Thyroid gland (tissue), 4 donors: Measurements from ENCODE around the gene SERPINA3. TPM values are rescaled to one million over a fixed set of nuclear protein-coding genes. Genes with fewer than 3 reads are reported as not detected.
"Not testable (repeated sequence)": the region's sequence is repeated elsewhere in the genome, so short reads cannot be mapped to it uniquely, and the experiment has no call there.

Experiments used
- DNase-seq, 2 donors: peaks; one replicate each; pipeline ENCODE4 v3.0.0-alpha.2; 2019
- H3K27ac ChIP-seq, 3 donors: fragments of 200-600 bp; sonication (generic); 1 replicate in 2 of 3; 2 replicates in 1 of 3; pipeline ENCODE4 v1.5.1; 2016 to 2019; ENCODE audit warnings: mild to moderate bottlenecking in 1 of 3, moderate library complexity in 1 of 3
- H3K27me3 ChIP-seq: fragments of 200-600 bp; sonication (generic); one replicate; pipeline ENCODE4 v1.5.1; 2019
- H3K36me3 ChIP-seq, 2 donors: fragments of 200-600 bp; sonication (generic); one replicate each; pipeline ENCODE4 v1.5.1; 2016 to 2019
- H3K4me1 ChIP-seq, 2 donors: fragments of 200-600 bp; sonication (generic); one replicate each; pipeline ENCODE4 v1.5.1; 2017 to 2019
- H3K4me3 ChIP-seq, 3 donors: fragments of 200-600 bp; sonication (generic); replicated peaks in 1 of 3; 1 replicate in 2 of 3; 2 replicates in 1 of 3; pipeline ENCODE4 v1.5.1; 2016; ENCODE audit warnings: mild to moderate bottlenecking in 1 of 3
- H3K9me3 ChIP-seq: fragments of 200-600 bp; sonication (generic); one replicate; pipeline ENCODE4 v1.5.1; 2017
- POLR2A ChIP-seq, 2 donors: fragments of 450-650 bp; IDR thresholded peaks; one replicate each; pipeline ENCODE4 v1.6.1; 2017; ENCODE audit warnings: antibody characterized with exemption in 2 of 2, mild to moderate bottlenecking in 2 of 2, moderate library complexity in 1 of 2
- WGBS, 2 donors: methylation state at CpG; one replicate each; pipeline ENCODE4 v1.1.5; 2017; 5-methylcytosine and 5-hydroxymethylcytosine counted together
- intact Hi-C: fragments of 100-400 bp; cut with DNase I; formaldehyde crosslinking; loops from one replicate; pipeline ENCODE4 v1.15.1; 2023
- total RNA-seq, 4 donors: library from RNA; depleted of rRNA; stranded (reverse); fragments of >200 nt; gene quantifications; one replicate each; pipeline ENCODE4 v1.2.3, GENCODE V29; 2016
- TF ChIP-seq, protein P1 (sequence below), 6 experiments: fragments of 200-600 bp in 3 of 6; fragments of 450-650 bp in 3 of 6; sonication (generic) in 3 of 6; IDR thresholded peaks; one replicate each; pipeline ENCODE4 v1.5.1; 2016 to 2019; ENCODE audit warnings: antibody characterized with exemption in 6 of 6, mild to moderate bottlenecking in 2 of 6, inconsistent platforms in 1 of 6, moderate library complexity in 1 of 6

Gene SERPINA3
- total RNA-seq, 4 donors from 2014 or later = 16.3 to 200 (median 91.1) TPM

DNA sequence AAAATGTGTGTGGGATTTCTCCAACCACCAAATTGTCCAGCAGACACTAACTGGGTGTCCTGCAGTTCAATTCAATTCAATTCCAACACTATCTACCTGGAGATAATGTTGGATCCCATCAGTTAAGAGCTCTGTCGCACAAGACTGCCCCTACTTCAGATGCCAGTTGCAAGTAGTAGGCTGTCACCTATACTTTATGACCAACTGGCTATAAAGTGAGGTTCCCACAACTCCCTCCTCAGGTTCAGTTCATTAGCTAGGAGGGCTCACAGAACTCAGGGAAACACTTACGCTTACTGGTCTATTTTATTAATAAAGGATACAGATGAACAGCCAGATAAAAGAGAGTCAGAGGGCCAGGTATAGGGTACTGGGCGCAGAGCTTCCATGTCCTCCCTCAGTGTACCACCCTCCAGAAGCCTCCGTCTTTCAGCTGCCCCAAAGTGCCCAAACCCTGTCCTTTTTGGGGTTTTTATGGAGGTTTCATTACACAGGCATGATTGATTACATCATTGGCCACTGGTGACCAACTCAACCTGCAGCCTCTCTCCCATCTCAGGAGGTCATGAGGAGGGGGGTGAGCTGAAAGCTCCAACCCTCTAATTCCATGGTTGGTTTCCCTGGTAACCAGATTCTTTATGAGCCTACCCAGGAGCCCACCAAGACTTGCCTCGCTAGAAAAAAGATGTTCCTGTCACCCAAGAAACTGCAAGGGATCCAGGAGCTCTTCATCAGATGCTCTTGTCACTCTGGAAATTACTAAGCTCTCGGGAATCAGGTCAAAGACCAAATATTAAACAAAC, 38.5 kb upstream of the SERPINA3 start:
- H3K4me3 ChIP-seq = no peak overlapping the region
- H3K4me1 ChIP-seq = no peaks in the 10 kb centered on the region
- H3K27me3 ChIP-seq = no peaks in the 10 kb centered on the region
- H3K9me3 ChIP-seq = no peaks in the 10 kb centered on the region
- 86 to 91% methylated on average over 6 of the region's 6 CpGs for WGBS, 2 donors
- TF ChIP-seq, protein P1, sequence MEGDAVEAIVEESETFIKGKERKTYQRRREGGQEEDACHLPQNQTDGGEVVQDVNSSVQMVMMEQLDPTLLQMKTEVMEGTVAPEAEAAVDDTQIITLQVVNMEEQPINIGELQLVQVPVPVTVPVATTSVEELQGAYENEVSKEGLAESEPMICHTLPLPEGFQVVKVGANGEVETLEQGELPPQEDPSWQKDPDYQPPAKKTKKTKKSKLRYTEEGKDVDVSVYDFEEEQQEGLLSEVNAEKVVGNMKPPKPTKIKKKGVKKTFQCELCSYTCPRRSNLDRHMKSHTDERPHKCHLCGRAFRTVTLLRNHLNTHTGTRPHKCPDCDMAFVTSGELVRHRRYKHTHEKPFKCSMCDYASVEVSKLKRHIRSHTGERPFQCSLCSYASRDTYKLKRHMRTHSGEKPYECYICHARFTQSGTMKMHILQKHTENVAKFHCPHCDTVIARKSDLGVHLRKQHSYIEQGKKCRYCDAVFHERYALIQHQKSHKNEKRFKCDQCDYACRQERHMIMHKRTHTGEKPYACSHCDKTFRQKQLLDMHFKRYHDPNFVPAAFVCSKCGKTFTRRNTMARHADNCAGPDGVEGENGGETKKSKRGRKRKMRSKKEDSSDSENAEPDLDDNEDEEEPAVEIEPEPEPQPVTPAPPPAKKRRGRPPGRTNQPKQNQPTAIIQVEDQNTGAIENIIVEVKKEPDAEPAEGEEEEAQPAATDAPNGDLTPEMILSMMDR (IDR thresholded peaks at IDR 0.05) = no peak
- TF ChIP-seq POLR2A (IDR thresholded peaks at IDR 0.05) = no peak
- H3K36me3 ChIP-seq = no peaks in the 10 kb centered on the region
- no peak overlapping the region for H3K27ac ChIP-seq
- DNase-seq = no peak
- intact Hi-C loops = no loop called here

DNA sequence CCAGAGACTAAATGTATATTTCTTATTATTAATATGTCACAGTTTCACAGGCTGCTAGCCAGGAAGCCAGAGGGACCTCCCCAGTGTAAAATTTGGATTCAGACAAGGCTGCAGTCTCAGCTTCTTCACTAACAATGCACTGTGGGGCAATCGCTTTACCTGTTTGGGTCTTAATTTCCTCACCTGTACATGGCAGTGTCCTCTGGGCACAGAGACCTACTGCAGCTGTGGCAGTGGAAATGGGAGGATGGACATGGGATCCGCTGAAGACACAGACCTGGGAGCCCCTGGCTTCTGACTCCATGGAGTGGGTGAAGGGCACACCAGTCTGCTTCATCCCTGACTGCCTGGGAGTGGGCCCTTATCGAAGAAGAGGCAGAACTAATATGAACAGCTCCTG, 37.9 kb upstream of the SERPINA3 start:
- no peak overlapping the region for H3K4me3 ChIP-seq
- no peaks in the 10 kb centered on the region for H3K4me1 ChIP-seq
- no peaks in the 10 kb centered on the region for H3K9me3 ChIP-seq
- no peaks in the 10 kb centered on the region for H3K27me3 ChIP-seq
- TF ChIP-seq, protein P1 (IDR thresholded peaks at IDR 0.05) = no peak
- TF ChIP-seq POLR2A (IDR thresholded peaks at IDR 0.05) = no peak
- 80 to 93% methylated on average over 3 of the region's 3 CpGs for WGBS, 2 donors
- H3K27ac ChIP-seq = no peak overlapping the region
- intact Hi-C loops = no loop called here
- DNase-seq = no peak
- H3K36me3 ChIP-seq = no peaks in the 10 kb centered on the region

DNA sequence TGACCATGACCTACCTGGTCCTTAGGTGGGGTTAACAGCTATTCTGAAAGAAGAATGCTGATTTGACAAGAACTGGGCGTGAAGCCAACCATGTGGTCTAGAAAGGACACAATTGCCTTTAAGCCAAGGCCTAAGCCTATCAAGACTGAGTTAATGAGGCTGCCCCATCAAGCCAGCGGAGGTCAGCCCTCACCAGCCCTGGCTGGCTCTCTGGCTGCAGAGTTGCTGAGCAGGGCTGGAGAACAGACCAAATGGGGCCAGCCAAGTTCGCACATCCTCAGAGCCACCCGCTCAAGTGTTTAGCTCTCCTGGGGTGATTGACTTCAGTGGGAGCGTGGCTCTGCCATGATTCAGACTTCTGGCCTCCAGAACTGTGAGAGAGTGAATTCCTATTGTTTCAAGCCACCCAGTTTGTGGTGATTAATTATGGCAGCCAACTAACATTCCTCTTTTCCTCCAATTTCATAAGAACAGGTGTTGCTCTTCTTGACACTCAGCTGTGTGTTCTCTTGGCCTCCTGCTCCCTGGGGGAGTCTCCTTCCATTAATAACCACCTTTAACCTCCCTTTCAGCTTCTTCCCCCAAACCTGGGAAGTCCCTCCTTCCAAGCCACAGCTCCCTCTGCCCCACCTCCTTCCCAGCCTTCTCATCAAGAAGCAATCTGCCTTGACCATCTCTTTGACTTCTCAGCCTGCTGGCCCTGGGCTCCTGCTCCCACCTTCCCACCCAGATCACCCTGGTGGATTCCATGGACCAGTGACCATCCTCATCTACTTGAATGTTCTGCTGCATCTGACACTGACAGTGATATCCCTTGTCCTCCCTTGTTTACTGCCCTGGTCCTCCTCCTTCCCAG, 36.2 kb upstream of the SERPINA3 start:
- DNase-seq = no peak
- no peak overlapping the region for H3K27ac ChIP-seq
- 69 to 79% methylated on average over 4 to 5 of the region's 5 CpGs for WGBS, 2 donors
- H3K9me3 ChIP-seq = no peaks in the 10 kb centered on the region
- TF ChIP-seq, protein P1 (IDR thresholded peaks at IDR 0.05) = no peak
- TF ChIP-seq POLR2A (IDR thresholded peaks at IDR 0.05) = no peak
- H3K36me3 ChIP-seq = no peaks in the 10 kb centered on the region
- H3K4me3 ChIP-seq = no peak overlapping the region
- peaks cover 0 to 6% of the 10 kb centered on the region in 2 donors for H3K4me1 ChIP-seq
- intact Hi-C loops = no loop called here
- no peaks in the 10 kb centered on the region for H3K27me3 ChIP-seq

DNA sequence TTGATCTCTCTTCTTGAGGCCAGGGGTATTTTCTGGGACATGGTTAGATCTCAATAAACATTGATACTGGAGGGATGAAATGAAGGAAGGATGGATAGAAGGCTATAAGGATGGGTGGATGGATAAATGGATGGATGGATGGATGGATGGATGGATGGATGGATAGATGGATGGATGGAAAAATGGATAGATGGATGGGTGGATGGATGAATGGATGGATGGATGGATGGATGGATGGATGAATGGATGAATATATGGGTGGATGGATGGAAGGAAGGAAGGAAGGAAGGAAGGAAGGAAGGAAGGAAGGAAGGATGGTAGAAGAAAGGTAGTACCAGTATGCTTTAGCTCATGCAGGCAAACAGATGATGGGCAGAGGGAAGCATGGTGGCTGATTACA, 34.7 kb upstream of the SERPINA3 start:
- H3K36me3 ChIP-seq, H3K4me3 ChIP-seq, H3K27me3 ChIP-seq, DNase-seq, intact Hi-C loops, H3K27ac ChIP-seq, H3K9me3 ChIP-seq: not testable (repeated sequence)
- peaks cover 0 to 11% of the 10 kb centered on the region in 2 donors for H3K4me1 ChIP-seq

DNA sequence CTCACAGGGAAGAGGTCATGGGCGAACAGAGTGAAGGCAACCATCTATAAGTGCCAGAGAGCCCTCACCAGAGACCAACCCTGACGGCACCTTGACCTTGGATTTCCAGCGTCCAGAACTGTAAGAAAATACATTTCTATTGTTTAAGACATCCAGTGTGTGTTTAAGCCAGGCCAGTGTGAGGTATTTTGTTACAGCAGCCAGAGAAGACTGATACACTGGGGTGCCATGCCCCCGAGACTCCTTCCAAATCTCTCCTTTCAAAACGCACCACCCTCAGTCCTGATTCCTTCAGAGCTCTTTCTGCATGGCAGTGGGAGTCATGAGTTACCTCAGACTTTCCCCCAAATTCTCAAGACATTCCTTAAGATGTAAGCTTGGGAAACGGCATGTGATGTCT, 33.5 kb upstream of the SERPINA3 start:
- WGBS, 2 donors = 85 to 93% methylated on average over 6 of the region's 6 CpGs
- Histone ChIP-seq H3K4me1 (peaks cover 0 to 11% of the 10 kb centered on the region in 2 donors), H3K9me3 (no peaks in the 10 kb centered on the region), H3K27ac (no peak overlapping the region), H3K4me3 (no peak overlapping the region), H3K36me3 (no peaks in the 10 kb centered on the region), H3K27me3 (no peaks in the 10 kb centered on the region)
- no peak for DNase-seq
- TF ChIP-seq POLR2A (IDR thresholded peaks at IDR 0.05) = no peak
- TF ChIP-seq, protein P1 (IDR thresholded peaks at IDR 0.05) = no peak
- intact Hi-C loops = no loop called here
